Fibroblast of upper back skin (primary cell): ENCODE measurements around the gene GTF2H4.
"Not testable (repeated sequence)": the region's sequence is repeated elsewhere in the genome, so short reads cannot be mapped to it uniquely, and the experiment has no call there.

Source experiments
- DNase-seq: peaks from one replicate; pipeline ENCODE4 v3.0.0-alpha.2; 2013

The GTF2H4 gene

GRCh38 chr6:30907758-30908591 is at the start of gene GTF2H4:
Gene GTF2H4 (plus strand): TSS chr6:30908207.
- DNase-seq, result peak; percentile 99

- not testable (repeated sequence) for DNase-seq
Observed at GRCh38 chr6:30859726-30860125, 48.3 kb upstream of the GTF2H4 start.

- no peak for DNase-seq
Observed at GRCh38 chr6:30861257-30862048, 46.6 kb upstream of the GTF2H4 start.

GRCh38 chr6:30862156-30862875 is 45.7 kb upstream of the GTF2H4 start:
- DNase-seq, result peak; percentile 35

GRCh38 chr6:30864325-30864724 is 43.7 kb upstream of the GTF2H4 start:
- DNase-seq, result no peak

- not testable (repeated sequence) for DNase-seq
Observed at GRCh38 chr6:30869241-30869749, 38.7 kb upstream of the GTF2H4 start.

GRCh38 chr6:30870546-30870945 is 37.5 kb upstream of the GTF2H4 start:
- no peak for DNase-seq

- no peak for DNase-seq
Observed at GRCh38 chr6:30871592-30872183, 36.3 kb upstream of the GTF2H4 start.

- no peak for DNase-seq
Observed at GRCh38 chr6:30873137-30873640, 34.8 kb upstream of the GTF2H4 start.

GRCh38 chr6:30873795-30874194 is 34.2 kb upstream of the GTF2H4 start:
- not testable (repeated sequence) for DNase-seq

- DNase-seq, result no peak
Observed at GRCh38 chr6:30875244-30876038, 32.6 kb upstream of the GTF2H4 start.

GRCh38 chr6:30876039-30876730 is 31.8 kb upstream of the GTF2H4 start:
- peak; percentile 55 for DNase-seq

- DNase-seq, result peak; percentile 91
Observed at GRCh38 chr6:30877419-30878262, 30.4 kb upstream of the GTF2H4 start.

GRCh38 chr6:30879684-30880427 is 28.2 kb upstream of the GTF2H4 start:
- DNase-seq, result no peak

GRCh38 chr6:30880698-30881252 is 27.2 kb upstream of the GTF2H4 start:
- no peak for DNase-seq

GRCh38 chr6:30881392-30882203 is 26.4 kb upstream of the GTF2H4 start:
- DNase-seq, result peak; percentile 55

- no peak for DNase-seq
Observed at GRCh38 chr6:30882204-30882758, 25.7 kb upstream of the GTF2H4 start.
